ENCODE measurements around the gene TJP3.
"Not testable (repeated sequence)": the region's sequence is repeated elsewhere in the genome, so short reads cannot be mapped to it uniquely, and the experiment has no call there.

Gene TJP3

GRCh38 chr19:3745363-3746045 is 37.3 kb downstream of the TJP3 start:
- no peak for DNase-seq (ENCODE audit: low read depth in 2 of 2)

GRCh38 chr19:3746371-3747056 is 38.3 kb downstream of the TJP3 start:
- no peak for DNase-seq (ENCODE audit: low read depth in 2 of 2)

GRCh38 chr19:3748965-3749364 is 40.8 kb downstream of the TJP3 start:
- DNase-seq (ENCODE audit: low read depth in 2 of 2): no peak

GRCh38 chr19:3750211-3750610 is 42.0 kb downstream of the TJP3 start:
- DNase-seq (ENCODE audit: low read depth in 2 of 2): no peak

- DNase-seq (ENCODE audit: low read depth in 2 of 2): no peak
Measured at GRCh38 chr19:3751236-3751635, 43.1 kb downstream of the TJP3 start.

GRCh38 chr19:3752492-3752891 is 44.3 kb downstream of the TJP3 start:
- DNase-seq (ENCODE audit: low read depth in 2 of 2): no peak

- DNase-seq (ENCODE audit: low read depth in 2 of 2): no peak
Measured at GRCh38 chr19:3753631-3754410, 45.6 kb downstream of the TJP3 start.

- not testable (repeated sequence) for DNase-seq (ENCODE audit: low read depth in 2 of 2)
Measured at GRCh38 chr19:3757705-3758104, 49.5 kb downstream of the TJP3 start.

- DNase-seq (ENCODE audit: low read depth in 2 of 2): not testable (repeated sequence)
Measured at GRCh38 chr19:3758297-3758696, 50.1 kb downstream of the TJP3 start.

GRCh38 chr19:3759482-3760254 is 51.5 kb downstream of the TJP3 start:
- DNase-seq (ENCODE audit: low read depth in 2 of 2): no peak

GRCh38 chr19:3760871-3761361 is 52.7 kb downstream of the TJP3 start:
- DNase-seq (ENCODE audit: low read depth in 2 of 2): no peak

GRCh38 chr19:3761382-3762129 is 53.4 kb downstream of the TJP3 start, which contains the start of gene APBA3:
TSS of gene APBA3 (minus strand) at chr19:3761692. CDS start at chr19:3760264, 1,428 bp downstream.
- peak; percentile 86 to 93 for DNase-seq (ENCODE audit: low read depth in 2 of 2)

GRCh38 chr19:3762130-3762473 is 53.9 kb downstream of the TJP3 start:
- DNase-seq (ENCODE audit: low read depth in 2 of 2): no peak

- DNase-seq (ENCODE audit: low read depth in 2 of 2): peak; percentile 99
Measured at GRCh38 chr19:3762501-3763459, 54.6 kb downstream of the TJP3 start, which contains the start of gene MRPL54. TSS of gene MRPL54 (plus strand) at chr19:3762682. CDS start at chr19:3762701, 19 bp downstream.

- DNase-seq (ENCODE audit: low read depth in 2 of 2): no peak
Measured at GRCh38 chr19:3765121-3765520, 56.9 kb downstream of the TJP3 start.

- not testable (repeated sequence) for DNase-seq (ENCODE audit: low read depth in 2 of 2)
Measured at GRCh38 chr19:3765757-3766156, 57.6 kb downstream of the TJP3 start.

GRCh38 chr19:3766520-3766919 is 58.3 kb downstream of the TJP3 start:
- no peak for DNase-seq (ENCODE audit: low read depth in 2 of 2)

GRCh38 chr19:3767050-3767449 is 58.9 kb downstream of the TJP3 start:
- no peak for DNase-seq (ENCODE audit: low read depth in 2 of 2)

GRCh38 chr19:3768015-3768747 is 60.0 kb downstream of the TJP3 start:
- DNase-seq (ENCODE audit: low read depth in 2 of 2): no peak

Measured in stimulated activated CD8-positive, alpha-beta memory T cell treated with anti-CD3 and anti-CD28 coated beads, Interleukin-7, amount 100 ng/mL, for 1 hour (primary cell).